Heart right ventricle (tissue), 16 donors: ENCODE results near the gene KAT14. TPM values are rescaled to one million over a fixed set of nuclear protein-coding genes. Genes with fewer than 3 reads are reported as not detected.

Experiments used
- ATAC-seq, 8 donors: fragments of 200-7000 bp; cut with Tn5 transposase; one replicate each; pipeline ENCODE4 v1.9.1; 2020; ENCODE audit warnings: mild to moderate bottlenecking in 8 of 8, moderate library complexity in 8 of 8, moderate number of reproducible peaks in 1 of 8
- DNase-seq, 2 donors: peaks; one replicate each; pipeline ENCODE4 v3.0.0-alpha.2; 2020
- H3K27ac ChIP-seq, 10 donors: fragments of 200-600 bp; sonication (generic) in 2 of 10; one replicate each; pipeline versions ENCODE4 v1.5.0 to v1.8.0; 2020 to 2022; ENCODE audit warnings: mild to moderate bottlenecking in 3 of 10
- H3K27me3 ChIP-seq, 7 donors: fragments of 200-600 bp; one replicate each; pipeline ENCODE4 v1.8.0; 2021 to 2022; ENCODE audit warnings: mild to moderate bottlenecking in 2 of 7
- H3K36me3 ChIP-seq, 9 donors: fragments of 200-600 bp; sonication (generic) in 1 of 9; one replicate each; pipeline versions ENCODE4 v1.5.0 to v1.8.0; 2020 to 2022; ENCODE audit warnings: mild to moderate bottlenecking in 2 of 9
- H3K4me1 ChIP-seq, 9 donors: fragments of 200-600 bp; sonication (generic) in 1 of 9; one replicate each; pipeline versions ENCODE4 v1.5.0 to v1.8.0; 2020 to 2022; ENCODE audit warnings: mild to moderate bottlenecking in 4 of 9
- H3K4me3 ChIP-seq, 10 donors: fragments of 200-600 bp; sonication (generic) in 2 of 10; one replicate each; pipeline versions ENCODE4 v1.5.0 to v1.8.0; 2020 to 2022; ENCODE audit warnings: mild to moderate bottlenecking in 7 of 10, moderate library complexity in 2 of 10
- H3K9me3 ChIP-seq, 11 donors: fragments of 200-600 bp in 10 of 11; sonication (generic) in 2 of 11; one replicate each; pipeline versions ENCODE4 v1.5.0 to v1.8.0; 2013 to 2022; ENCODE audit warnings: mild to moderate bottlenecking in 2 of 11, control low read depth in 1 of 11, moderate library complexity in 1 of 11
- WGBS, 2 donors: extraction: QIAGEN DNeasy Blood & Tissue Kit; methylation state at CpG; one replicate each; pipeline ENCODE4 v1.1.7; 2013; ENCODE audit warnings: inconsistent platforms in 1 of 2; 5-methylcytosine and 5-hydroxymethylcytosine counted together
- intact Hi-C, 10 donors: fragments of 100-400 bp; cut with DNase I; formaldehyde crosslinking; loops; one replicate each; pipeline versions ENCODE4 v1.11.1 to v1.14.2; 2022
- polyA plus RNA-seq, 2 donors: library from polyadenylated mRNA; stranded (reverse); fragments of 200-250 nt; gene quantifications; one replicate each; pipeline ENCODE4 v1.2.3, GENCODE V29; 2013
- total RNA-seq, 10 donors: library from RNA; stranded (reverse); fragmentation: NEBNext Ultra II Directional in 3 of 10; extraction: Animal tissue kit (Norgen Biotek cat#: 25700) in 3 of 10; gene quantifications; one replicate each; pipeline versions ENCODE4 v1.2.1 to v1.2.4, GENCODE V29; 2021 to 2023
- TF ChIP-seq, protein P1 (sequence below), 9 donors: fragments of 200-600 bp; sonication (generic) in 2 of 9; IDR thresholded peaks; one replicate each; pipeline versions ENCODE4 v1.5.0 to v1.8.0; 2021 to 2022; ENCODE audit warnings: antibody characterized with exemption in 9 of 9, mild to moderate bottlenecking in 5 of 9, moderate library complexity in 1 of 9
- donor health status: Arrhythmogenic right ventricular cardiomyopathy.
- donor health status: ischemic (EF 13 %, LVEDD 7.1; RV severe dilation, severe dysfunction).
- donor health status: healthy with polysubstance abuse.
- donor health status: DM: no; HTN: yes; CAD: no.
- donor health status: DM: no; HTN: no; CAD: no.
- donor health status: ischemic (EF 25% LVEDD 6.9; RV normal size, moderate dysfunction).
- donor health status: ischemic (EF 25% LVEDD 5.7; RV mildly dilated, moderate dysfunction).
- donor health status: healthy.
- donor health status: DM: yes; HTN: yes; CAD: no.
- donor health status: Ischemic cardiomyopathy.
- donor health status: ischemic (EF 35%, LVEDD 5.7; RV mildly dilated, moderate dysfunction).
- donor health status: nonischemic (EF 11% LVEDD 7.7; RV severe dilation, severe dysfunction).
- donor health status: DM: yes; HTN: yes; CAD: no.
- donor health status: PGD.
- donor health status: ischemic (EF 29% LVEDD 5.4; RV normal size, mild dysfunction).
- donor health status: nonischemic (EF 23%, LVEDD 6.1; RV moderate dilation, normal function).

Gene KAT14
- total and polyA plus RNA-seq, 12 donors, result 4.2 to 16.5 (median 10.1) TPM

DNA sequence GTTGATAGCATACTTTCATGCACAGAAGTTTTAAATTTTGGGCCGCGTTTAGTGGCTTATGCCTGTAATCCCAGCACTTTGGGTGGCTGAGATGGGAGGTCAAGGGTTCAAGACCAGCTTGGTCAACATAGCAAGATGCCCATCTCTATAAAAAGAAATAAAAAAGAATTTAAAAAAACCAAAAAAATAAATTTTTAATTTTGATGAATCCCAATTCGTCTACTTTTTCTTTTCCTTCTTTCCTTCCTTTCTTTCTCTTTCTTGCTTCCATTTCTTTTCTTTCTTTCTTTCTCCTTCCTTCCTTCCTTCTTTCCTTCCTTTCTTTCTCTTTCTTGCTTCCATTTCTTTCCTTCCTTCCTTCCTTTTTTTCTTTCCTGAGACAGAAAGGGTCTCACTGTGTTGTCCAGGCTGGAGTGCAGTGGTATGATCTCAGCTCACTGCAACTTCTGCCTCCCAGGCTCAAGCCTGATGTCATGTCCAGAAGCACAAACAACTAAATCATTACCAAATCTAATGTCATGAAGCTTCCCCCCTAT lies 95.8 kb downstream of the KAT14 start:
- no peak overlapping the region for H3K4me3 ChIP-seq
- DNase-seq (no peak), ATAC-seq (no peak)
- H3K9me3 ChIP-seq, result peaks cover 0 to 14% (median 0%) of the 10 kb centered on the region in 11 donors
- intact Hi-C loops, result no loop called here
- H3K36me3 ChIP-seq, result no peaks in the 10 kb centered on the region
- no peaks in the 10 kb centered on the region for H3K4me1 ChIP-seq
- H3K27ac ChIP-seq, result no peak overlapping the region
- TF ChIP-seq, protein P1, sequence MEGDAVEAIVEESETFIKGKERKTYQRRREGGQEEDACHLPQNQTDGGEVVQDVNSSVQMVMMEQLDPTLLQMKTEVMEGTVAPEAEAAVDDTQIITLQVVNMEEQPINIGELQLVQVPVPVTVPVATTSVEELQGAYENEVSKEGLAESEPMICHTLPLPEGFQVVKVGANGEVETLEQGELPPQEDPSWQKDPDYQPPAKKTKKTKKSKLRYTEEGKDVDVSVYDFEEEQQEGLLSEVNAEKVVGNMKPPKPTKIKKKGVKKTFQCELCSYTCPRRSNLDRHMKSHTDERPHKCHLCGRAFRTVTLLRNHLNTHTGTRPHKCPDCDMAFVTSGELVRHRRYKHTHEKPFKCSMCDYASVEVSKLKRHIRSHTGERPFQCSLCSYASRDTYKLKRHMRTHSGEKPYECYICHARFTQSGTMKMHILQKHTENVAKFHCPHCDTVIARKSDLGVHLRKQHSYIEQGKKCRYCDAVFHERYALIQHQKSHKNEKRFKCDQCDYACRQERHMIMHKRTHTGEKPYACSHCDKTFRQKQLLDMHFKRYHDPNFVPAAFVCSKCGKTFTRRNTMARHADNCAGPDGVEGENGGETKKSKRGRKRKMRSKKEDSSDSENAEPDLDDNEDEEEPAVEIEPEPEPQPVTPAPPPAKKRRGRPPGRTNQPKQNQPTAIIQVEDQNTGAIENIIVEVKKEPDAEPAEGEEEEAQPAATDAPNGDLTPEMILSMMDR (IDR thresholded peaks at IDR 0.05), result no peak
- 56 to 58% methylated on average over 3 of the region's 3 CpGs for whole genome bisulfite sequencing, 2 donors
- peaks cover 0 to 9% (median 0%) of the 10 kb centered on the region in 7 donors for H3K27me3 ChIP-seq

Other genes starting within 250 kb of the KAT14 start
- gene SNX5, start 169.1 kb upstream of the KAT14 start, total RNA-seq, result 10 to 100 TPM; 41.6 to 59.1 (median 47.3) TPM
- gene SNX5, start 169.1 kb upstream of the KAT14 start, polyA plus RNA-seq, result 10 to 100 TPM; 29.0 to 55.5 TPM
- 10 to 100 TPM in 8 of 10 donors, 1 to 10 TPM in 2; 9.7 to 16.0 (median 12.9) TPM for gene MGME1, start 168.8 kb upstream of the KAT14 start, total RNA-seq
- gene MGME1, start 168.8 kb upstream of the KAT14 start, polyA plus RNA-seq, result 10 to 100 TPM in 1 of 2 donors, 1 to 10 TPM in 1; 6.0 to 14.1 TPM
- not detected for gene OVOL2, start 79.9 kb upstream of the KAT14 start, total RNA-seq
- not detected for gene OVOL2, start 79.9 kb upstream of the KAT14 start, polyA plus RNA-seq
- 10 to 100 TPM in 9 of 10 donors, 1 to 10 TPM in 1; 9.2 to 14.5 (median 12.0) TPM for gene PET117, start within 50 bp of the KAT14 start, total RNA-seq
- gene PET117, start within 50 bp of the KAT14 start, polyA plus RNA-seq, result 10 to 100 TPM in 1 of 2 donors, 1 to 10 TPM in 1; 8.9 to 15.8 TPM
- gene ZNF133, start 150.7 kb downstream of the KAT14 start, total RNA-seq, result 1 to 10 TPM; 4.9 to 7.2 (median 5.6) TPM
- gene ZNF133, start 150.7 kb downstream of the KAT14 start, polyA plus RNA-seq, result 10 to 100 TPM in 1 of 2 donors, 1 to 10 TPM in 1; 7.2 to 16.6 TPM